Hindlimb muscle (tissue), 1 donor: Measurements from ENCODE around the gene LRIG1. TPM values are rescaled to one million over a fixed set of nuclear protein-coding genes. Genes with fewer than 3 reads are reported as not detected.
A peak's percentile ranks its signal among the peaks of the same experiment; 100 is the strongest.

Experiments used
- DNase-seq: peaks from one replicate; pipeline ENCODE4 v3.0.0-alpha.2; 2013
- polyA plus RNA-seq: library from polyadenylated mRNA; unstranded; fragments of 120-200 nt; gene quantifications from one replicate; pipeline ENCODE4 v1.2.1, GENCODE V29; 2013; ENCODE audit not compliant: insufficient read length

LRIG1 gene
- polyA plus RNA-seq, 1 donor = 130 TPM

GRCh38 chr3:66381626-66382025, 119.2 kb downstream of the LRIG1 start:
- peak; percentile 62 for DNase-seq

- no peak for DNase-seq
Observed at GRCh38 chr3:66380200-66380932, 120.5 kb downstream of the LRIG1 start.

GRCh38 chr3:66379565-66379964, 121.3 kb downstream of the LRIG1 start:
- DNase-seq = no peak

DNA sequence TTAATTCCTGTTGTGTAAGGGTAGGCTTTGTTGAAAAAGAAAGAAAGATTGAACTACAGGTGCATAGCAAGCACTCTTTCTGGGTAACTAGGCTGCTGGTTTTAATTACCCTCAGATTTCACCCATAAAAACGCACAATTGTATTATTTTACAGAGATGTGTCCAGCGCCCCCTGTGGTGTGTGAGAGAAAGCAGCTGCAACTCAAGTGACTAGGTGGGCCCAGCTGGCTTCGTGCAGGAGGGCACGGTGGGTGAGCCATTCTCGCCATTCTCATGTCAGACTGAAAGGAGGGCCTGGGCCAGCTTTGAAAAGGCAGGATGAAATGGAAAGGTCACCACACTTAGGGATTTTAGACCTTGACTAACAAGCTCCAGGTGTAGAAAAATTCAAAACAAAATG, 122.6 kb downstream of the LRIG1 start:
- DNase-seq = no peak

GRCh38 chr3:66377800-66378199, 123.0 kb downstream of the LRIG1 start:
- DNase-seq = no peak

DNA sequence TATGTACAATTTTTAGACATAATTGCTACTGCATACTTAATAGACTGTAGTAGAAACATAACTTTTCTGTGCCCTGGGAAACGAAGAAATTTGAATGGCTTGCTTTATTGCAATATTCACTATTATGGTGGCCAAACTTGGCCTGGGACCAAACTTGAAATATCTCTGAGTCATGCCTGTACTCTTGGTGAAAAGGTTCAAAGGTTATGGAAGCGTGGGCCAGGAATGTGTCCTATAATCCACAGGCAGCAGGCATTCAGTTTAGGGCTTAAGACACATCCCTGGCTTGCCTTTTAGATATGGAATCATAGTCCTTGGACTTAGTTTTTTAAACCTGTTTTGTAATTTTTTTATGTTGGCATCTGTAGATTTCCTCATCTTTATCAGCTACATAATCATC, 124.3 kb downstream of the LRIG1 start:
- DNase-seq = no peak

DNA sequence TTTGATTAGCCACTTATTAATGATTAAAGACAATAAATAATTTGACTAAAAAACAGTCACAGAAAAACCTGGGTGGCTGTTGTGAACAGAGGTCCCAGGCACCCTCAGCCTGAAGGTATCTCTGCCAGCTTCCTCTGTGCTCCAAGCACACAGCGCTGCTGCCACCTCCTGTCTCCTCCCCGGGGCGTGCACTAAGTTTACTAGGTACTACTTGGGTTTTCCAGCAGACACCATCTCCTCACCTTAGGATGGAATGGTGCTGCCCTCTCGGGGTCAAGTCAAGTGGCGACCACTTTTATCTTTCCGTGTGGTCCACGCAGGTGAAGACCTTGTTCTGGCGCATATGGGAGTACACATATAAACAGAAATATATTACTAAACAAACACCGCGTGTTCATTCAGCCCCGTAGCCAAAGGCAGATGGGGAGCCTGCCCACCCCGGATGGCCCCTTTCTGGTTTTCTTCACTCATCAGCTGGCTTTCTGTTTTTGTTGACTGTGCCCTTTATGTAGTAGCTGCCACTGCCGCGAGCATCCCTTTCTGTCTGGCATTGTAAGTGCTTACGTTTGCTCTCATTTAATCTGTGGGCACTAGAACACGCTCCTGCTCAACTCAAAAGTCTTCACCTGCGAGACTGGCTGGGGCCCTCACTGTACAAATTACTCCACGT, 128.0 kb downstream of the LRIG1 start:
- no peak for DNase-seq

DNA sequence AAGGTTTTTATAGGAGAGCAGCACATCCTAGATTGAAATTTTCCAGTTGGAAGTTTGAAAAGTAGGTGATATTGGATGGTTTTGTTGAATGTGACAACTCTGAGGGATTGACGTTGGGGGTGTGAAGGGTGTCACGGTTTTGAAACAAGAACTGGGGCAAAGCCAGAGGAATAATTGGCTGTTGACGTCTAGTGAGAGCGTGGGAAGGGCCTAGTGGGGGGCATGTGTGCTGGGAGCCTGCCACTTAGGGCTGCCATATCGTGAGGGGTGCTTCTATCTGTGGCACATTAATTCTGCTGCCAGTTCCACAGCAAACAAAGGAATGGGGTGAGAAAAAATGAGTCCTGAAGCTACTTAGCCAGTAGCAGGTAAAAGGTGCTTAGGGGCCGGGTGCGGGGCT, 129.4 kb downstream of the LRIG1 start:
- DNase-seq = no peak

GRCh38 chr3:66370179-66370578, 130.6 kb downstream of the LRIG1 start:
- DNase-seq = no peak

GRCh38 chr3:66367979-66368378, 132.8 kb downstream of the LRIG1 start:
- no peak for DNase-seq

DNA sequence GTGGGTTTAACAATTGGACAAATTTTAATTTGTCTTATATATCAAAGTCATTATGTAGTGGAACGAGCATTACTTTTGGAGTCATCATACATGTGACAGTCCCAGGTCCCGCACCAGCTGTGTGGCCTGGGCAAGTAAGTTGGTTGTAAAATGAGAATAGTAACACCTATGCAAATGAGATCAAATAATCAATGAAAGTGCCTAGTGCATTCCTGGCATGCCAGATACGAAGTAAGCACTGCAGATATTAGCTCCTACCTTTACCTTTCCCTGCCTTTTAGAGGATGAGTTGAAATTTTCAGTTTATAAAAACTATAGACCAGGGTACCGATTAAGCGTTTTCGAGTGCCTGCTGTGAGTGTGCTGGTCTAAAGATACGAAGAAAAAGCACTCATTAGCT, 134.1 kb downstream of the LRIG1 start:
- DNase-seq = no peak

DNA sequence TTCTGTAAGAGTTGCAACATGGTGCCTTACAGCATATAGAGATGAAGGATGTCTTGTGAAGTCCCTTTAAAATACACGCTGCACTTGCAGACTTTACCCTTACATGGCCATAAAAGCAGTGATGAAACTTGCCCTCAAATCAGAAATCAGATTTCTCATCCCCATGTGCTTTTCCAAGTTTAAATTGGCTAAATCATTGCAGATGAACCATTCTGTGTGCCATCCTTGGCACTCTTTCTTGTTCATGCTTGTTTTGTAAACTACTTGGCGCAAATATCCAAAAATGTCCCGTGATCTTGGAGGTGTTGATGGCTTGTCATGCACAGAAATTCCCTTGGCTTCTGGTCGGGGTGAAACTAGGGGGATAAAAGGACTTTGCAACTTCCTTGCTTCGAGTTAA, 135.7 kb downstream of the LRIG1 start:
- no peak for DNase-seq

GRCh38 chr3:66363148-66363547, 137.7 kb downstream of the LRIG1 start:
- DNase-seq = no peak

- peak; percentile 52 for DNase-seq
Observed at GRCh38 chr3:66362541-66362941, 138.3 kb downstream of the LRIG1 start.

- DNase-seq = no peak
Observed at GRCh38 chr3:66361356-66361755, 139.5 kb downstream of the LRIG1 start.

DNA sequence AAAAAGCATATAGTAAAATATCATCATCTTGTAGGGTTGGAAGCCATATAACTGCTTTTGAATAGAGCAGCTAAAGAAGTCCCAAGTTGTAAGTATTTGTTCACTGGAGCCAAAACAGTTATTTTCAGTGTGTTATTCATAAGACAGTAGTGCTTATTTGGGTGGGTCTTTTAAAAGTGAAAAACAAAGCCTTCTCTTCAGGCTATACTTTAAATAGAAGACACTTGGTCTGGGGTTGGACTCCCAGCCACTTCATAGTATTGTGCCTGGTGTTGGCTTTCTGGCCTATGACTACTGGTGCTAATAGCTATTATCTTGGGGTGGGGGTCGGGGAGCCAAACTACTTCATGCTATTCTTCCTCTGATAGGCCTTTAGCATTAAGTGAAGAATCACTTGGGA, 144.8 kb downstream of the LRIG1 start:
- DNase-seq = no peak

DNA sequence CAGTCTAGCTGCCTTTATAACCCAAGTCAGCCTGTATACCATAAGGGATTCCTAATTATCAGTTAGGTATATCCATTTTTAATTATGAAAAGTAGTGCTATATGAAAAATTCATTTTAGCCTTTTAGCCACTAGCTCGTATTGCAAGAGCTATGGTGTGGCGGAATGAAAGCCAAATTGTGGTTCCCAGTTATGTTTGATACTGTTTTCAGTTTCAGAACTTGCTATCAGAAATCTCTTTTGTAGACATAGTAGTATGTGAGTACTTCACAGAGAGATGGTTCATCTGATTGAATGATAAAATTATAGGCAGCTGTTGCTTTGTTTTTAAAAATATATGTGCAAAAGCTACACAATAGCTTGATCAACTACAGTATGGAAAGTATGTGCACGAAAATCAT, 145.4 kb downstream of the LRIG1 start:
- DNase-seq = no peak

DNA sequence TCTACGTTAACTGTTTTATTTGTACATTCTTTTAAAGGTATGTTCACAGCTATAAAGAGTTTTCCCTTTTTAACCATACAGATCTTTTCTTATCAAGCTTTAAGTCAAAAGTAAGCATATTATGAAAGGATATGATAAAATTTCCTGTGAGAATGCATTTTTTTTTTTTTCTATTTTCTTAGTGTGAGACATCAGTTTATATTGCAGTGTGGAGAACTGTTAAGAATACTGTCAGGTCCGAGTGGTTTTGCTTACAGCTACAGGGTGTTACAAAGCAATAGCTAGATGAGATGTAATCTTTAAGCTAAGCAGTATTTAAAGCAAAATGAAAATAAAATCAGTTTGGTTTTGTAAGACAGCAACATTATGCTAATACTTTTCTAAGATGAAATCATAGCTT, 146.8 kb downstream of the LRIG1 start:
- DNase-seq = no peak

DNA sequence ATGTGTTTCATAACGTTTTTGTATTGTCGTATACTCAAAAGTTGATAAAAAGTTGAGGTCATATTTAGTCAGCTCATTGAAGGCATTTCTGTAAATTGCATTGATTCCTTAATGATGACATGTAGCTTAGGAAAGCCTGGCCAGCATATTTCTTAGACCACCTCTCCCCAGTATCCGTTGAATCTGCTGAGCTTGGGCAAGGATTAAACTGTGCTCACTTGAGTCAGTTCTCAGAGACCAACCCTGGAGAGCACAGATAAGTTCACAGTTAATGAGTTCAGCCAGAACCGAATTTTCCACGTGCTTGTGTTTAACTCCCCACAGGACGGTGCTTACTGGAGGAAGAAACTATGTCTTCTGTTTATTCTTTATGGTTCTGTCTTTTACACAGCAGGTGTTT, 147.3 kb downstream of the LRIG1 start:
- DNase-seq = peak; percentile 51

DNA sequence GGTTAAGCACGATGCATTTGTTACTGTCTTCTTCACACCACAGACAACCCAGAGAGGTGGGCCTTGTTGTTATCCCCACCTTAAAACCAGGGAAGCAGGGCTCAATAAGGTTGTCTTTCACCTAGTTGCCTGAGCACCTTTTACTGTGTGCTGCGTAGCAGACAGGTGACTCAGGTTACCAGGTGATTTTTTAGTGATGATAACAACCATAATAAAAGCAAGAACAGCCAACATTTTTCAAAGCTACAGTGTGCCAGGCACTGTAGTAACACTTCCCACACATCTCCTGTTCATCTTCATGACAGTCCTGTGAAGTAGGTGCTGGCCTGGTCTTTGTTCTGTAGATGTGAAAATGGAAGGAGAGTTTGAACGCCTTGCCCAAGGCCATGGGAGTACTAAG, 147.8 kb downstream of the LRIG1 start:
- no peak for DNase-seq

DNA sequence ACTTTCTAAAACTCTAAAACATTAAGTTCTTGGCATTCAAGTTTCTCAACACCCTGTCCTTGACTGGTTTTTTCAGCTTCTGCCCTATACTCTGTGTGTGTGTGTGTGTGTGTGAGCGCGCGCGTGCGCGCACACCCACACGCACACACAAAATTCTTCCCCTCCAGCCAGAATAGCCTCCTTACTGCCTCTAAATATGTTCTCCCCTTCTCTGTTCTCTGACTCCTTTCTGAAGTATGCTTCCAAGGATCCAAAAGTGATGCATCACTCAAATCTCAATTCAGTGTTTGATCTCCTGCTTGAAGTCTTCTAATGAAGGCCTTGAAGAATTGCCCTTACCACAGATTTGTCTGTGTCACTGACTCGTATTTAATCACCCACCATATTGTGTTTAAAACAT, 150.2 kb downstream of the LRIG1 start:
- DNase-seq = no peak

DNA sequence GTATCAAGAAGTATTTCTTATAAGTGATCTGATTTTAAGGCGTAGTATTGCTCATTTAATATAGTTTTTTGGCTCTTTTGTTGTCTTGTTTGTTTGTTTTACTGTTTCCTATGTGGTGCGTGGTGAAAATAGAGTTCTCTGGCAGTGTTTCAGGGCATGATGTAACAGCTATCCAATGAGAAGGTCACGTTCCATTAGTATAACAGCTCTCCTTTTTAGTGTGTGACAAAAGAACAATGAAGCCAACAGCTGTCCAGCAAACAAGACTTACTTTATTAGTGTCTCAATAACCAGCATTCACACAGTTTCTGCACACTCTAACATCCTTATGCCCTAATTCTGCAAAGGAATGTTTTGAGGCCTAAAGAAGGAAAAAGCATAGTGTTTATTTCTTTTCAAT, 152.1 kb downstream of the LRIG1 start:
- DNase-seq = peak; percentile 63

- no peak for DNase-seq
Observed at GRCh38 chr3:66344848-66345578, 155.8 kb downstream of the LRIG1 start.

GRCh38 chr3:66344391-66344811, 156.4 kb downstream of the LRIG1 start:
- DNase-seq = no peak
